GM12875 (cell line): ENCODE measurements around the gene UBXN11.
A peak's percentile ranks its signal among the peaks of the same experiment; 100 is the strongest.

Source experiments
- H3K4me3 ChIP-seq: one replicate; pipeline ENCODE4 v1.5.1; 2011; ENCODE audit warnings: low read depth, low read length, control low read depth
- CTCF ChIP-seq: IDR thresholded peaks from 2 replicates; pipeline ENCODE4 v1.5.1; 2011; ENCODE audit warnings: low read depth, mild to moderate bottlenecking, control low read depth, inconsistent platforms, low read length, moderate library complexity, borderline replicate concordance; ENCODE audit not compliant: insufficient read depth

Gene UBXN11

GRCh38 chr1:26283871-26284596 lies 22.4 kb downstream of the UBXN11 start:
- no peak overlapping the region for H3K4me3 ChIP-seq
- TF ChIP-seq CTCF = no peak

GRCh38 chr1:26283279-26283853 lies 23.1 kb downstream of the UBXN11 start:
- TF ChIP-seq CTCF = no peak
- no peak overlapping the region for H3K4me3 ChIP-seq

GRCh38 chr1:26282401-26282918 lies 24.0 kb downstream of the UBXN11 start:
- TF ChIP-seq CTCF = no peak
- no peak overlapping the region for H3K4me3 ChIP-seq

GRCh38 chr1:26281971-26282370 lies 24.5 kb downstream of the UBXN11 start:
- no peak for TF ChIP-seq CTCF

GRCh38 chr1:26281091-26281958 lies 25.1 kb downstream of the UBXN11 start:
- no peak for TF ChIP-seq CTCF
- H3K4me3 ChIP-seq = no peak overlapping the region

More at GRCh38 chr1:26281971-26282370, 24.5 kb downstream of the UBXN11 start:
- no peak overlapping the region for H3K4me3 ChIP-seq

GRCh38 chr1:26280333-26281042 lies 25.9 kb downstream of the UBXN11 start:
- no peak for TF ChIP-seq CTCF

More at GRCh38 chr1:26280333-26281042, 25.9 kb downstream of the UBXN11 start:
- H3K4me3 ChIP-seq = peak overlapping the region; percentile 92
